WTC11 (cell line): ENCODE data around the gene RAB40B. TPM values are rescaled to one million over a fixed set of nuclear protein-coding genes. Genes with fewer than 3 reads are reported as not detected.

Experiments used
- AR ChIP-seq: fragments of 250-450 bp; sonication (Bioruptor Pico); IDR thresholded peaks from 2 replicates; pipeline ENCODE4 v1.9.0; 2021; ENCODE audit warnings: mild to moderate bottlenecking
- CBFB ChIP-seq: sonication (generic); formaldehyde crosslinking; IDR thresholded peaks from 2 replicates; pipeline ENCODE4 v1.8.1; 2022; ENCODE audit warnings: mild to moderate bottlenecking, low read depth, missing genetic modification reagents
- CDX4 ChIP-seq: fragments of 250-450 bp; sonication (Bioruptor Pico); IDR thresholded peaks from 2 replicates; pipeline ENCODE4 v1.9.0; 2021; ENCODE audit warnings: moderate library complexity, mild to moderate bottlenecking, inconsistent platforms, borderline replicate concordance
- ELF4 ChIP-seq: sonication (generic); formaldehyde crosslinking; IDR thresholded peaks from 2 replicates; pipeline ENCODE4 v1.8.1; 2022; ENCODE audit warnings: low read depth, mild to moderate bottlenecking, moderate library complexity, missing genetic modification reagents
- EMX1 ChIP-seq: fragments of 250-450 bp; sonication (Bioruptor Pico); IDR thresholded peaks from 2 replicates; pipeline ENCODE4 v1.8.0; 2021; ENCODE audit warnings: mild to moderate bottlenecking
- ERG ChIP-seq: fragments of 250-450 bp; sonication (Bioruptor Pico); IDR thresholded peaks from 2 replicates; pipeline ENCODE4 v1.8.0; 2021; ENCODE audit warnings: mild to moderate bottlenecking
- FOXP1 ChIP-seq: sonication (generic); formaldehyde crosslinking; IDR thresholded peaks from 2 replicates; pipeline ENCODE4 v1.8.0; 2022; ENCODE audit warnings: missing genetic modification reagents, mild to moderate bottlenecking, moderate library complexity, borderline replicate concordance
- HMGXB4 ChIP-seq: sonication (generic); formaldehyde crosslinking; IDR thresholded peaks from 2 replicates; pipeline ENCODE4 v1.8.1; 2023; ENCODE audit warnings: mild to moderate bottlenecking, moderate library complexity, missing genetic modification reagents
- MLX ChIP-seq: sonication (generic); formaldehyde crosslinking; IDR thresholded peaks from 2 replicates; pipeline ENCODE4 v1.8.1; 2023; ENCODE audit warnings: mild to moderate bottlenecking, missing genetic modification reagents, moderate library complexity
- RELA ChIP-seq: sonication (generic); formaldehyde crosslinking; IDR thresholded peaks from 2 replicates; pipeline ENCODE4 v1.8.1; 2022; ENCODE audit warnings: missing genetic modification reagents, mild to moderate bottlenecking, borderline replicate concordance
- SOX15 ChIP-seq: fragments of 250-450 bp; sonication (Bioruptor Pico); IDR thresholded peaks from 2 replicates; pipeline ENCODE4 v1.9.0; 2021; ENCODE audit warnings: mild to moderate bottlenecking
- USF2 ChIP-seq: sonication (generic); formaldehyde crosslinking; IDR thresholded peaks from 2 replicates; pipeline ENCODE4 v1.8.1; 2023; ENCODE audit warnings: mild to moderate bottlenecking, missing genetic modification reagents, moderate library complexity
- ZNF138 ChIP-seq: sonication (generic); formaldehyde crosslinking; conservative IDR thresholded peaks from 2 replicates; pipeline ENCODE4 v1.8.1; 2022; ENCODE audit warnings: mild to moderate bottlenecking, moderate library complexity, missing genetic modification reagents
- ZNF219 ChIP-seq: sonication (generic); formaldehyde crosslinking; IDR thresholded peaks from 2 replicates; pipeline ENCODE4 v1.8.0; 2023; ENCODE audit warnings: missing genetic modification reagents, mild to moderate bottlenecking, borderline replicate concordance
- ZNF263 ChIP-seq: sonication (generic); formaldehyde crosslinking; IDR thresholded peaks from 2 replicates; pipeline ENCODE4 v1.8.1; 2022; ENCODE audit warnings: low read depth, mild to moderate bottlenecking, moderate library complexity, missing genetic modification reagents
- ZNF416 ChIP-seq: fragments of 250-450 bp; sonication (Bioruptor Pico); IDR thresholded peaks from 2 replicates; pipeline ENCODE4 v1.9.0; 2021; ENCODE audit warnings: mild to moderate bottlenecking, inconsistent platforms
- total RNA-seq: library from RNA; stranded (reverse); gene quantifications from 3 replicates; pipeline ENCODE4 v1.2.3, GENCODE V29; 2021
- TF ChIP-seq, protein P1 (sequence below): sonication (generic); formaldehyde crosslinking; IDR thresholded peaks from 2 replicates; pipeline ENCODE4 v1.8.0; 2022; ENCODE audit warnings: mild to moderate bottlenecking, missing genetic modification reagents
- TF ChIP-seq, protein P2 (sequence below): sonication (generic); formaldehyde crosslinking; IDR thresholded peaks from 2 replicates; pipeline ENCODE4 v1.8.1; 2022; ENCODE audit warnings: missing genetic modification reagents, borderline replicate concordance
- TF ChIP-seq, protein P3 (sequence below): fragments of 200-600 bp; IDR thresholded peaks from 2 replicates; pipeline ENCODE4 v1.8.0; 2022; ENCODE audit warnings: antibody characterized with exemption

Gene RAB40B
- total RNA-seq, 1 experiment from 2014 or later: 3.1 TPM

DNA sequence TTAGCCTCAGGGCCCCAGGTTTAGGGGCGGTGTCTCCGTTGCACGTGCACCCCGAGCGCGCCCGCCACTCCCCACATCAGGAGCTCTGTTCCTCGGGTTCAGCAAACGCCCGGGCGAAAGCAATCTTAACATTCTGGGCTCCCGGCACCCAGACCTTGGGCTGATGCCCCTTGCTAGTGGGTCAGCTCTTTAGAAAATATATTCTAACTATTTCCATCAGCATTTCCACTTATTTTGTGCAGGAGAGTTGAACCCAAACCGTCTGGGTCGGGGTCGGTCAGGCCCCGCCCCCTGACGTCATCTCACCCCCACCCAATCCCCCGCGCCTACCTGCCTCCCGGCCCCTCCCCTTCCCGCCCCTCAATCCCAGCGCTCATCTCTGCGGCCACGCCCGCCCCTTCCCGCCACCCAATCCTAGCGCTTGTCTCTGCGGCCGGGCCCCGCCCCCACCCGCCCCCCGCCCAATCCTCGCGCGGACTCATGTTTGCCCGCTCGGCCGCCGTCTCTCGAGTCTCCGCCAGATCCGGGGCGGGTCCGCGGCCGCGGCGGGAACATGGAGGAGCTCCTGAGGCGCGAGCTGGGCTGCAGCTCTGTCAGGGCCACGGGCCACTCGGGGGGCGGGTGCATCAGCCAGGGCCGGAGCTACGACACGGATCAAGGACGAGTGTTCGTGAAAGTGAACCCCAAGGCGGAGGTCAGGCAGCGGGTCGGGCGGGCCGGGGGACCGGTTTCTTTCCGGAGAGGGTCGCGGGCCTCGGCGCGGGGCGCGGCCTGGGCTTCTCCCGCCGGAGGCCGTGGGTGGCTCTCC, 17.9 kb upstream of the RAB40B start, which contains the start of gene FN3KRP (continued):
- TF ChIP-seq CDX4 (CRISPR knock-in tag): no peak
- TF ChIP-seq, protein P1, sequence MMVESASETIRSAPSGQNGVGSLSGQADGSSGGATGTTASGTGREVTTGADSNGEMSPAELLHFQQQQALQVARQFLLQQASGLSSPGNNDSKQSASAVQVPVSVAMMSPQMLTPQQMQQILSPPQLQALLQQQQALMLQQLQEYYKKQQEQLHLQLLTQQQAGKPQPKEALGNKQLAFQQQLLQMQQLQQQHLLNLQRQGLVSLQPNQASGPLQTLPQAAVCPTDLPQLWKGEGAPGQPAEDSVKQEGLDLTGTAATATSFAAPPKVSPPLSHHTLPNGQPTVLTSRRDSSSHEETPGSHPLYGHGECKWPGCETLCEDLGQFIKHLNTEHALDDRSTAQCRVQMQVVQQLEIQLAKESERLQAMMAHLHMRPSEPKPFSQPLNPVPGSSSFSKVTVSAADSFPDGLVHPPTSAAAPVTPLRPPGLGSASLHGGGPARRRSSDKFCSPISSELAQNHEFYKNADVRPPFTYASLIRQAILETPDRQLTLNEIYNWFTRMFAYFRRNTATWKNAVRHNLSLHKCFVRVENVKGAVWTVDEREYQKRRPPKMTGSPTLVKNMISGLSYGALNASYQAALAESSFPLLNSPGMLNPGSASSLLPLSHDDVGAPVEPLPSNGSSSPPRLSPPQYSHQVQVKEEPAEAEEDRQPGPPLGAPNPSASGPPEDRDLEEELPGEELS (CRISPR knock-in tag): no peak
- no peak for TF ChIP-seq ELF4 (CRISPR knock-in tag)
- TF ChIP-seq SOX15 (CRISPR knock-in tag): no peak
- TF ChIP-seq RELA (CRISPR knock-in tag): no peak
- TF ChIP-seq MLX (CRISPR knock-in tag): no peak
- no peak for TF ChIP-seq EMX1 (CRISPR knock-in tag)
- TF ChIP-seq, protein P2, sequence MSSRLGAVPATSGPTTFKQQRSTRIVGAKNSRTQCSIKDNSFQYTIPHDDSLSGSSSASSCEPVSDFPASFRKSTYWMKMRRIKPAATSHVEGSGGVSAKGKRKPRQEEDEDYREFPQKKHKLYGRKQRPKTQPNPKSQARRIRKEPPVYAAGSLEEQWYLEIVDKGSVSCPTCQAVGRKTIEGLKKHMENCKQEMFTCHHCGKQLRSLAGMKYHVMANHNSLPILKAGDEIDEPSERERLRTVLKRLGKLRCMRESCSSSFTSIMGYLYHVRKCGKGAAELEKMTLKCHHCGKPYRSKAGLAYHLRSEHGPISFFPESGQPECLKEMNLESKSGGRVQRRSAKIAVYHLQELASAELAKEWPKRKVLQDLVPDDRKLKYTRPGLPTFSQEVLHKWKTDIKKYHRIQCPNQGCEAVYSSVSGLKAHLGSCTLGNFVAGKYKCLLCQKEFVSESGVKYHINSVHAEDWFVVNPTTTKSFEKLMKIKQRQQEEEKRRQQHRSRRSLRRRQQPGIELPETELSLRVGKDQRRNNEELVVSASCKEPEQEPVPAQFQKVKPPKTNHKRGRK (CRISPR knock-in tag): no peak
- TF ChIP-seq ZNF219: no peak
- no peak for TF ChIP-seq CBFB (CRISPR knock-in tag)
- no peak for TF ChIP-seq ERG (CRISPR knock-in tag)
- no peak for TF ChIP-seq ZNF416
- TF ChIP-seq AR (CRISPR knock-in tag): no peak
- TF ChIP-seq FOXP1 (CRISPR knock-in tag): peak; percentile 18; the same call in 1 of the 2 replicates
- no peak for TF ChIP-seq USF2 (CRISPR knock-in tag)
- TF ChIP-seq HMGXB4 (CRISPR knock-in tag): peak; percentile 30; the same call in 1 of the 2 replicates
- TF ChIP-seq, protein P3, sequence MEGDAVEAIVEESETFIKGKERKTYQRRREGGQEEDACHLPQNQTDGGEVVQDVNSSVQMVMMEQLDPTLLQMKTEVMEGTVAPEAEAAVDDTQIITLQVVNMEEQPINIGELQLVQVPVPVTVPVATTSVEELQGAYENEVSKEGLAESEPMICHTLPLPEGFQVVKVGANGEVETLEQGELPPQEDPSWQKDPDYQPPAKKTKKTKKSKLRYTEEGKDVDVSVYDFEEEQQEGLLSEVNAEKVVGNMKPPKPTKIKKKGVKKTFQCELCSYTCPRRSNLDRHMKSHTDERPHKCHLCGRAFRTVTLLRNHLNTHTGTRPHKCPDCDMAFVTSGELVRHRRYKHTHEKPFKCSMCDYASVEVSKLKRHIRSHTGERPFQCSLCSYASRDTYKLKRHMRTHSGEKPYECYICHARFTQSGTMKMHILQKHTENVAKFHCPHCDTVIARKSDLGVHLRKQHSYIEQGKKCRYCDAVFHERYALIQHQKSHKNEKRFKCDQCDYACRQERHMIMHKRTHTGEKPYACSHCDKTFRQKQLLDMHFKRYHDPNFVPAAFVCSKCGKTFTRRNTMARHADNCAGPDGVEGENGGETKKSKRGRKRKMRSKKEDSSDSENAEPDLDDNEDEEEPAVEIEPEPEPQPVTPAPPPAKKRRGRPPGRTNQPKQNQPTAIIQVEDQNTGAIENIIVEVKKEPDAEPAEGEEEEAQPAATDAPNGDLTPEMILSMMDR: no peak
- TF ChIP-seq ZNF138 (CRISPR knock-in tag): no peak
- TF ChIP-seq ZNF263 (CRISPR knock-in tag): no peak
